Measurements from ENCODE around the gene RSRC1.
A peak's percentile ranks its signal among the peaks of the same experiment; 100 is the strongest.

Gene RSRC1

DNA sequence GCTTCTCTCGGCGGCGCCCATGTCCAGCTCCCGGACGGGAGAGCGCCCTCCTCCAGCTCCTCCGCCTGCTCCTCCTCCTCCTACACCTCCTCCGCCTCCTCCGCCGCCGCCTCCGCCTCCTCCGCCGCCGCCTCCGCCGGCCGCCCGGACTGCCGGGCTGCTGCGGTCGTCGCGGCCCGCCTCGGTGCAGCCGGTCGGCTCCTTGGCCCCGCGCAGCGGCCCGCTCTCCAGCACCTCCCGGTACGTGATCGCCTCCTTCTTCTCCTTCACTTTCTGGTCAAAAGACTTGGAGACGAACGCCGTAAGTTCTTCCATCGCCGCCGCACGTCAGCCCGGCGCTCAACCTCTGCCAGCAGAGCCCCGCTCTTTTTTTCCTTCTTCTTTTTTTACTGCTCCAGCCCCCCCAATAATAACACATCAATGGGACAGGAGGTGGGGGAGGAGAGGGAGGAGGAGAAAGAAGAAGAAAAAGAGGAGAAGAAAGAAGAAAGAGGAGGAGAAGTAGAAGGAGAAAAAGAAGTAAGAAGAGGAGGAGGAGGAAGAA, 4.1 kb upstream of the RSRC1 start:
- Histone ChIP-seq H3K18ac (ENCODE audit: low read depth in 1 of 2, low read length in 2 of 2) (no peak overlapping the region), H3K14ac (ENCODE audit: low read length in 2 of 2) (no peak overlapping the region), H2AK5ac (ENCODE audit: low read length, severe bottlenecking) (no peak overlapping the region), H3K79me1 (replicated peaks; ENCODE audit: low read length, poor library complexity, severe bottlenecking) (no peaks in the 10 kb centered on the region), H3K4ac (ENCODE audit: low read depth in 1 of 2, low read length in 2 of 2) (no peak overlapping the region), H4K91ac (ENCODE audit: low read length) (no peak overlapping the region), H2BK120ac (ENCODE audit: low read depth, low read length) (no peak overlapping the region), H2BK5ac (ENCODE audit: low read depth, low read length, poor library complexity, severe bottlenecking) (no peak overlapping the region), H3K36me3 (ENCODE audit: control insufficient read depth in 1 of 2, insufficient read depth in 2 of 2, low read depth in 1 of 2, low read length in 2 of 2) (peaks cover 0 to 12% of the 10 kb centered on the region in 2 experiments), H3K9me3 (ENCODE audit: control insufficient read depth, low read length) (no peaks in the 10 kb centered on the region), H2BK12ac (ENCODE audit: low read length in 2 of 2) (no peak overlapping the region), H3K9ac (ENCODE audit: low read length) (peak overlapping the region; percentile 89), H3K4me1 (ENCODE audit: control insufficient read depth, insufficient read depth, low read depth, low read length) (peaks cover 31% of the 10 kb centered on the region), H4K8ac (ENCODE audit: low read length) (no peak overlapping the region), H3K27ac (ENCODE audit: low read length, poor library complexity, severe bottlenecking) (no peak overlapping the region), H3K4me2 (ENCODE audit: low read length, poor library complexity, severe bottlenecking) (peak overlapping the region; percentile 94), H3K23ac (ENCODE audit: low read length in 2 of 2) (no peak overlapping the region), H3K4me3 (ENCODE audit: insufficient read depth in 1 of 2, low read depth in 1 of 2, low read length in 2 of 2) (peak overlapping the region; percentile 52 to 86), H3K27me3 (ENCODE audit: control insufficient read depth in 1 of 2, insufficient read depth in 1 of 2, low read length in 2 of 2) (peaks cover 17 to 74% of the 10 kb centered on the region in 2 experiments), H2BK15ac (ENCODE audit: low read depth, poor library complexity, severe bottlenecking) (no peak overlapping the region), H2AFZ (ENCODE audit: low read depth, low read length) (no peak overlapping the region)
- WGBS: 1% methylated on average over 32 of the region's 45 CpGs
- DNase-seq: peak; percentile 46

DNA sequence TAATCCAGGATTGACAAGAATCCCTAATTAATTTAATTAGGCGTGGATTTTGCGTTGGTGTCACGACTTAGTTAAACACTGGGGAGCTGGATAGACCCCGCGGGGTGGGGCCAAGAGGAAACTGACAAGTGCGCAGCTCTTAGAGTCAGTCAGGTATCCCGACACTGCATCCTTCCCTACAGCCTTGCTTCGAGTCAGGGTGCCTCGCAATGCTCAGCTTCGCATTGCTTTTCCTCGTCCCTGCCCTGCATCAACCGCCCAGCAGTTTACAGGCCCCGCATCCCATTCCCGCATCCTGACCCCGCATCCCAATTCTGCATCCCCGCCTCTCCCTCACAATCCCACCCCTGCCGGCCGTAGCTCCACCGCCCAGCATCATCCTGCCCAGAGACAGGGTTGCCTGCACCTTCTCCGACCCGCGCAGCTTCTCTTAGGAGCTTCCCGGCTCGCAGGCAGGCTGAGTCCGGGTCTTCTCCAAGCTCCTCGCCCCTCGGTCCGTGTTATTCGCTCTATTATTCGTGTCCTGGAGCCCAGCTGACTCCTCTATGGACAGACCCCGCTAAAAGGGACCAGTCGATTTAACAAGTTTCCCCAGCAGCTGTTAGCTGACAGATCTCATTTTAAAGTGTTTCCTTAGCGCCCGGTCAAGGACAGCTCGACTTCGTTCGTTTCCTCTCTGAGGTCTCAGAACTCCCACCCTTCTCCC, 3.0 kb upstream of the RSRC1 start:
- Histone ChIP-seq H2BK5ac (ENCODE audit: low read depth, low read length, poor library complexity, severe bottlenecking) (no peak overlapping the region), H3K36me3 (ENCODE audit: control insufficient read depth in 1 of 2, insufficient read depth in 2 of 2, low read depth in 1 of 2, low read length in 2 of 2) (peaks cover 0 to 2% of the 10 kb centered on the region in 2 experiments), H3K18ac (ENCODE audit: low read depth in 1 of 2, low read length in 2 of 2) (no peak overlapping the region), H3K27ac (ENCODE audit: low read length, poor library complexity, severe bottlenecking) (no peak overlapping the region), H3K79me1 (replicated peaks; ENCODE audit: low read length, poor library complexity, severe bottlenecking) (peaks cover 1% of the 10 kb centered on the region), H3K14ac (ENCODE audit: low read length in 2 of 2) (no peak overlapping the region), H4K91ac (ENCODE audit: low read length) (no peak overlapping the region), H3K9me3 (ENCODE audit: control insufficient read depth, low read length) (no peaks in the 10 kb centered on the region), H2BK120ac (ENCODE audit: low read depth, low read length) (no peak overlapping the region), H3K4me2 (ENCODE audit: low read length, poor library complexity, severe bottlenecking) (peak overlapping the region; percentile 94), H3K23ac (ENCODE audit: low read length in 2 of 2) (peak overlapping the region in 1 of 2 experiments; percentile 93), H3K4me3 (ENCODE audit: insufficient read depth in 1 of 2, low read depth in 1 of 2, low read length in 2 of 2) (peak overlapping the region; percentile 36 to 86), H4K8ac (ENCODE audit: low read length) (no peak overlapping the region), H3K27me3 (ENCODE audit: control insufficient read depth in 1 of 2, insufficient read depth in 1 of 2, low read length in 2 of 2) (peaks cover 14 to 64% of the 10 kb centered on the region in 2 experiments), H2AK5ac (ENCODE audit: low read length, severe bottlenecking) (no peak overlapping the region), H3K4ac (ENCODE audit: low read depth in 1 of 2, low read length in 2 of 2) (no peak overlapping the region), H3K9ac (ENCODE audit: low read length) (peak overlapping the region; percentile 89), H3K4me1 (ENCODE audit: control insufficient read depth, insufficient read depth, low read depth, low read length) (peaks cover 31% of the 10 kb centered on the region), H2AFZ (ENCODE audit: low read depth, low read length) (no peak overlapping the region), H2BK12ac (ENCODE audit: low read length in 2 of 2) (no peak overlapping the region), H2BK15ac (ENCODE audit: low read depth, poor library complexity, severe bottlenecking) (no peak overlapping the region)
- WGBS: under 1% methylated on average over 37 of the region's 37 CpGs
- DNase-seq: peak; percentile 42

DNA sequence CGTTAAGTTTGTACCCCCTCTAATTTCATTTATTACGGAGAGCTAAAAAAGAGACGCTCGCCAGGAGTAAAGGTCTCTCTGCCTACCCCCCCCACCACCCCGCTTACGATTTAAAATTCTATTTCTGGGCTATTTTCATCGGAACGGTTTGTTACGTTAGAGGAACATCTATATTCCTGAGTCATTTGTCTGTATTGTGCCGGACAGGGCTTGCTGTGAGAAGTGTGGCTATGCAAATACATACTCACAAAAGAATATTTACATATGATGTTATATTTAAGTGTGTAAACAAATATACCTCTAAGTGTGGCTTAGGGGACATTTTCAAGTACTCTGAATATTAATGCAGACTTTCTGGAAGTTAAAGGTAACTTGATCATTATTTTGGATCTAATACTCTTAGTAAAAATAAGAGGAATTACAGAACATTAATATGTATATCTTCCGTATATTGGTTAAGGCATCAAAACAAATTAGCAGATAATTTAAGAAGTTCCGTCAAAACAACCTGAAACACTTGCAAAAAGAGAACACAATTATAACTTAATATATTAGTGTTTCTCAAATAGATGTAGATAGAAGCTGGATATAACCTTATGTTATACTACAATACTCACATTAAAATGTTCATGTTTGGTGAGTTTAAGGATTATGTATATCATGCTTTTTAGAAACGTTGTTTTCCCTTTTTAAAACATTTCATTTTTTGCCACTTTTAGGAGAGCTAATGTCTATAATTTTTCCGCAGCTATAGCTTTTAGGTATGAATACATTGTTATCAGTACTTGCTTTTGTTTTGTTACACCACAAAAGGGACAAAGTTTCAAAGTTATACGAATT, 2.1 kb upstream of the RSRC1 start:
- H2BK12ac ChIP-seq (ENCODE audit: low read length in 2 of 2): no peak overlapping the region
- no peak overlapping the region for H2AK5ac ChIP-seq (ENCODE audit: low read length, severe bottlenecking)
- H3K27me3 ChIP-seq (ENCODE audit: control insufficient read depth in 1 of 2, insufficient read depth in 1 of 2, low read length in 2 of 2): peaks cover 9 to 55% of the 10 kb centered on the region in 2 experiments
- no peak overlapping the region for H3K4me2 ChIP-seq (ENCODE audit: low read length, poor library complexity, severe bottlenecking)
- H4K8ac ChIP-seq (ENCODE audit: low read length): no peak overlapping the region
- H2BK15ac ChIP-seq (ENCODE audit: low read depth, poor library complexity, severe bottlenecking): no peak overlapping the region
- H3K4ac ChIP-seq (ENCODE audit: low read depth in 1 of 2, low read length in 2 of 2): no peak overlapping the region
- peak overlapping the region in 1 of 2 experiments; percentile 86 for H3K4me3 ChIP-seq (ENCODE audit: insufficient read depth in 1 of 2, low read depth in 1 of 2, low read length in 2 of 2)
- H3K79me1 ChIP-seq (replicated peaks; ENCODE audit: low read length, poor library complexity, severe bottlenecking): peaks cover 3% of the 10 kb centered on the region
- no peak overlapping the region for H4K91ac ChIP-seq (ENCODE audit: low read length)
- H3K14ac ChIP-seq (ENCODE audit: low read length in 2 of 2): no peak overlapping the region
- H3K36me3 ChIP-seq (ENCODE audit: control insufficient read depth in 1 of 2, insufficient read depth in 2 of 2, low read depth in 1 of 2, low read length in 2 of 2): no peaks in the 10 kb centered on the region
- H2BK5ac ChIP-seq (ENCODE audit: low read depth, low read length, poor library complexity, severe bottlenecking): no peak overlapping the region
- no peaks in the 10 kb centered on the region for H3K9me3 ChIP-seq (ENCODE audit: control insufficient read depth, low read length)
- 0% methylated on average over 1 of the region's 15 CpGs for WGBS
- H3K9ac ChIP-seq (ENCODE audit: low read length): peak overlapping the region; percentile 89
- DNase-seq: peak; percentile 19
- peaks cover 28% of the 10 kb centered on the region for H3K4me1 ChIP-seq (ENCODE audit: control insufficient read depth, insufficient read depth, low read depth, low read length)
- no peak overlapping the region for H3K23ac ChIP-seq (ENCODE audit: low read length in 2 of 2)
- H2BK120ac ChIP-seq (ENCODE audit: low read depth, low read length): no peak overlapping the region
- H3K27ac ChIP-seq (ENCODE audit: low read length, poor library complexity, severe bottlenecking): no peak overlapping the region
- H3K18ac ChIP-seq (ENCODE audit: low read depth in 1 of 2, low read length in 2 of 2): no peak overlapping the region
- no peak overlapping the region for H2AFZ ChIP-seq (ENCODE audit: low read depth, low read length)

DNA sequence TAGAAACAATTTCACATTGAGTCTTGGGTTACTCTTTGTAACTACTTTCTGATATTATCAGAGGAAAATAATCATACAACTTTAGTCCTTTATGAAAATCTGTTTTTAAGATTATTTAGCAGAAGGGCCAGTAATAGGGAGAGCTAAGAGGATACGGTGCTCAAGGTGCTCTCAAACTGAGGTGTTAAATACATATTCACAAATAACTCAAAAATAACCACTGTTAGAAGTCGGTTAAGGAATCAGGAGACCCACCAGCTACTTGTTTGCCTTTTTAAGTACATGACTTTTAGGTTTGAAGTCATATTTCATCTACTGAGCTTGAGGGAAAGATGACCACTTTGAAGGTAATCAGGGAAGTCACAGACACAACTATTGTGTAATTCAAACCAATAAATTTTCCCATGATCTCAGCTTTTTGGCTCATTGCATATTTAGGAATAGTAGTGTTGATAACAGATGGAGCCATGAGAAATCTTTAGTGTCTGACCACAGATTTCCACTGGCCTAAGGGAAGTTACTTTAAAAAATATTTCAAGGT, 1.4 kb upstream of the RSRC1 start:
- H3K27me3 ChIP-seq (ENCODE audit: control insufficient read depth in 1 of 2, insufficient read depth in 1 of 2, low read length in 2 of 2): peaks cover 8 to 49% of the 10 kb centered on the region in 2 experiments
- no peak overlapping the region for H3K18ac ChIP-seq (ENCODE audit: low read depth in 1 of 2, low read length in 2 of 2)
- H4K8ac ChIP-seq (ENCODE audit: low read length): no peak overlapping the region
- peaks cover 3% of the 10 kb centered on the region for H3K79me1 ChIP-seq (replicated peaks; ENCODE audit: low read length, poor library complexity, severe bottlenecking)
- WGBS: no CpG with 5 or more reads among the region's 2 CpGs
- H3K27ac ChIP-seq (ENCODE audit: low read length, poor library complexity, severe bottlenecking): no peak overlapping the region
- H3K4me2 ChIP-seq (ENCODE audit: low read length, poor library complexity, severe bottlenecking): no peak overlapping the region
- H4K91ac ChIP-seq (ENCODE audit: low read length): no peak overlapping the region
- H3K23ac ChIP-seq (ENCODE audit: low read length in 2 of 2): no peak overlapping the region
- DNase-seq: no peak
- H2AFZ ChIP-seq (ENCODE audit: low read depth, low read length): no peak overlapping the region
- H2AK5ac ChIP-seq (ENCODE audit: low read length, severe bottlenecking): no peak overlapping the region
- H3K36me3 ChIP-seq (ENCODE audit: control insufficient read depth in 1 of 2, insufficient read depth in 2 of 2, low read depth in 1 of 2, low read length in 2 of 2): no peaks in the 10 kb centered on the region
- H2BK15ac ChIP-seq (ENCODE audit: low read depth, poor library complexity, severe bottlenecking): no peak overlapping the region
- no peak overlapping the region for H3K4ac ChIP-seq (ENCODE audit: low read depth in 1 of 2, low read length in 2 of 2)
- no peak overlapping the region for H2BK12ac ChIP-seq (ENCODE audit: low read length in 2 of 2)
- no peak overlapping the region for H3K4me3 ChIP-seq (ENCODE audit: insufficient read depth in 1 of 2, low read depth in 1 of 2, low read length in 2 of 2)
- peaks cover 21% of the 10 kb centered on the region for H3K4me1 ChIP-seq (ENCODE audit: control insufficient read depth, insufficient read depth, low read depth, low read length)
- H3K9me3 ChIP-seq (ENCODE audit: control insufficient read depth, low read length): peaks cover under 1% of the 10 kb centered on the region
- no peak overlapping the region for H3K14ac ChIP-seq (ENCODE audit: low read length in 2 of 2)
- no peak overlapping the region for H2BK120ac ChIP-seq (ENCODE audit: low read depth, low read length)
- no peak overlapping the region for H3K9ac ChIP-seq (ENCODE audit: low read length)
- no peak overlapping the region for H2BK5ac ChIP-seq (ENCODE audit: low read depth, low read length, poor library complexity, severe bottlenecking)

Measured in mesenchymal stem cell (in vitro differentiated cells and primary cell).